ENCODE measurements around the gene POC1B.

- TF ChIP-seq YY1 (IDR thresholded peaks at IDR 0.05; ENCODE audit: insufficient read depth, insufficient read length) (no peak), ZNF274 (IDR thresholded peaks at IDR 0.05; ENCODE audit: low read depth, low read length) (no peak)
Observed at GRCh38 chr12:89456565-89456964, 69.3 kb downstream of the POC1B start.

Data from NT2/D1 (cell line).